NCI-H524 treated with DMSO at 0.1 percent for 48 hours (cell line): ENCODE results near the gene LDLRAD2.
A peak's percentile ranks its signal among the peaks of the same experiment; 100 is the strongest.
"Not testable (repeated sequence)": the region's sequence is repeated elsewhere in the genome, so short reads cannot be mapped to it uniquely, and the experiment has no call there.

Experiments
- DNase-seq: peaks from one replicate; lab custom pipeline; 2025; lab: John Stamatoyannopoulos, UW

LDLRAD2 gene

DNA sequence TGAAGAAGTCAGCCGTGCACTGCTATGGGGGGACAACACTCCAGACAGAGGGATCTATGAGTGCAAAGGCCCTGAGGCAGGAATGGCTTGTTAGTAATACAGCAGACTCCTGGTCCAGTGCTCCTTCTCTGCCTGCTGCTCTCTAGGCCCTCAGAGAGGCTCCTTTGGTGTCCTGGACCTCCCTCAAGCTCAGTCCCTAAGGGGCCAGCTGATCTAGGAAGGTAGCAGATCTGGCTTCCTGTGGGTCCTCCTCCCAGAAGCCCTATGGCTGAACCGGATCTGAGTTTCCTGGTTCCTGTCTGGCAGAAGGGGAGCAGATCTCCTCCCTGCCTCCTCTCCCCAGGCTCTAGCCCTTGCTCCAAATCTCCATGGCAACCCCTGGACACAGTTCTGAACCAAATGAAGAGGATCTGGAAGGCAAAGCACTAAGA, at the start of gene LDLRAD2:
LDLRAD2 (plus strand) TSS at position 391 of the 431 bp plus-strand sequence. CDS start 187 bp downstream, outside the sequence.
- no peak for DNase-seq

DNA sequence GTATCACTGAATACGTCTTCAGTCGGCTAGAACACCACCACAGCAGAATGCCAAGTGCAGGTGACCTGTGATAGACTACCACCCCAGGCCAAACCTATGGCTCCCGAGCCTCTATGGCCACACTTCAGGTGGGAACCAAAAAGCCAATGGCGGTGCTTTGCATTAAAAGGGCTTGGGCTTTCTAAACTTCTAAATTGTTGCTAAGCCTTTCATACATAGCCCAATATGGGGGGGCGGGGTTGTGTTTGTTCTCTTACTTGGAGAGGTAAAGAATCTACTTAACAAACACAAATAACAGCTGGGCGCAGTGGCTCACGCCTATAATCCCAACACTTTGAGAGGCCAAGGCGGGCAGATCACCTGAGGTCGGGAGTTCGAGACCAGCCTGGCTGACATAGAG, 48.8 kb upstream of the LDLRAD2 start:
- DNase-seq, result no peak

DNA sequence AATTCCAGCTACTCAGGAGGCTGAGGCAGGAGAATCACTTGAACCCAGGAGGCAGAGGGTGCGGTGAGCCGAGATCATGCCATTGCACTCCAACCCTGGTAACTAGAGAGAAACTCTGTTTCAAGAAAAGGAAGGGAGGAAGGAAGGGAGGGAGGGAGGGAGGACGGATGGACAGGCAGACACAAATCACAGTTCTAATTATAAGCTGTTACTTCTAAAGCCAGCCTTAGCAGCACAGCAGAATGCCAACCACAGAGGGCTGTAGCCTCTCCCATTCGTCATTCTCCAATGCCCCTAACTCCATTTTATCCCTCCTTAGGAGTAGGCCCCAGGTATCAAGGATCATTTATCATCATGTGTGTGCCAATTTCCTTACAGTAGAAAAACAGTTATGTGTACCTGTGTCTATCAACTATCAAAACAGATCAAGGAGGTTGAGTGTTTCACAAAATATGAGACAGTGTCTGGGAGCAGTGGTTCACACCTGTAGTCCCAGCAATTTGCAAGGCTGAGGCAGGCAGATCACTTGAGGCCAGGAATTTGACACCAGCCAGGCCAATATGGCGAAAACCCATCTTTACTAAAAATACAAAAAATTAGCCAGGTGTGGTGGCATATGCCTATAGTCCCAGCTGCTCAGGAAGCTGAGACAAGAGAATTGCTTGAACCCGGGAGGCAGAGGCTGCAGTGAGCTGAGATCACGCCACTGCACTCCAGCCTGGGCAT, 48.2 kb upstream of the LDLRAD2 start:
- DNase-seq, result no peak

- no peak for DNase-seq
Measured at GRCh38 chr1:21764615-21765423, 47.2 kb upstream of the LDLRAD2 start.

DNA sequence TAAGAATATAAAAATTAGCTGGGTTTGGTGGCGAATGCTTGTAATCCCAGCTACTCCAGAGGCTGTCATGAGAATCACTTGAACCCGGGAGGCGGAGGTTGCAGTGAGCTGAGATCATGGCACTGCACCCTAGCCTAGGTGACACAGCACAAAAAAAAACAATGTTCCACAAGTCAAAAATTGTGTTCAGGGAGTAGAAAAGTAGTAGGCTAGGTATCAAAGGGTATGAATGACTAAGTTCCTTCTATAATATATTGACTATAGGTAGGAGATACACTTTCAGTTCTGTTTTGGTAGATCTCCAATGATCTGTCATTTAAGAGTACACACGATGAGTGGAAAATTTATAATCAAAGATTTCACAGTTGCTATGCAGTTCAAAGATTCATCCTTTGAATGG, 45.9 kb upstream of the LDLRAD2 start:
- no peak for DNase-seq

- not testable (repeated sequence) for DNase-seq
Measured at GRCh38 chr1:21767106-21767505, 45.0 kb upstream of the LDLRAD2 start.

- DNase-seq, result no peak
Measured at GRCh38 chr1:21770201-21770600, 41.9 kb upstream of the LDLRAD2 start.

DNA sequence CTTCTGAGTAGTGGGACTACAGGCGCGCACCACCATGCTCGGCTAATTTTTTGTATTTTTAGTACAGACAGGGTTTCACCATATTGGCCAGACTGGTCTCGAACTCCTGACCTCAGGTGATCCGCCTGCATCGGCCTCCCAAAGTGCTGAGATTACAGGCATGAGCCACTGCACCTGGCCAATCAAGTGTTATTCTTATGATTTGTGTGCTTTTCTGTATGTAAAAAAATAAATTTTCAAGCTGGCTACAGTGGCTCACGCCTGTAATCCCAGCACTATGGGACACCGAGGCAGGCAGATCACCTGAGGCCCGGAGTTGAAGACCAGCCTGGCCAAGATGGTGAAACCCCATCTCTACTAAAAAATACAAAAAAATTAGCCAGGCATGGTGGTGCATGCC, 41.5 kb upstream of the LDLRAD2 start:
- not testable (repeated sequence) for DNase-seq

GRCh38 chr1:21771672-21772071, 40.4 kb upstream of the LDLRAD2 start:
- DNase-seq, result not testable (repeated sequence)

GRCh38 chr1:21773585-21773984, 38.5 kb upstream of the LDLRAD2 start:
- DNase-seq, result no peak

DNA sequence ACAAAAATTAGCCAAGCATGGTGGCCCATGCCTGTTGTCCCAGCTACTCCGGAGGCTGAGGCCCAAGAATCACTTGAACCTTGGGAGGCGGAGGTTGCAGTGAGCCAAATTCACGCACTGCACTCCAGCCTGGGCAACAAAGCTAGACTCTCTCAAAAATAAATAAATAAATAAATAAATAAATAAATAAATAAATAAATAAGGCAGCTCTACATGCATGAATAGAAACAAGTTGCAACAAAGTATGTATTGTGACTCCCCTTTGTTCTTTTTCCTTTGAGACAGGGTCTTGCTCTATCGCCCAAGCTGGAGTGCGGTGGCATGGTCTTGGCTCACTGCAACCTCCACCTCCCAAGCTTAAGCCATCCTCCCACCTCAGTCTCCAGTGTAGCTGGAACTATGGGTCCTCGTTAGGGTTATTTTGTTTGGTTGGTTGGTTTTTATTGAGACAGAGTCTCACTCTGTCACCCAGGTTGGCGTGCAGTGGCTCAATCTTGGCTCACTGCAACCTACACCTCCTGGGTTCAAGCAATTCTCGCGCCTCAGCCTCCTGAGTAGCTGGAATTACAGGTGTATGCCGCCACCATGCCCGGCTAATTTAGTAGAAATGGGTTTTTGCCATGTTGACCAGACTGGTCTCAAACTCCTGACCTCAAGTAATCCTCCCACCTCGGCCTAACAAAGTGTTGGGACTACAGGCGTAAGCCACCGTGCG, 37.1 kb upstream of the LDLRAD2 start:
- no peak for DNase-seq

GRCh38 chr1:21775550-21775914, 36.5 kb upstream of the LDLRAD2 start:
- no peak for DNase-seq

- DNase-seq, result no peak
Measured at GRCh38 chr1:21775985-21776562, 36.0 kb upstream of the LDLRAD2 start.

DNA sequence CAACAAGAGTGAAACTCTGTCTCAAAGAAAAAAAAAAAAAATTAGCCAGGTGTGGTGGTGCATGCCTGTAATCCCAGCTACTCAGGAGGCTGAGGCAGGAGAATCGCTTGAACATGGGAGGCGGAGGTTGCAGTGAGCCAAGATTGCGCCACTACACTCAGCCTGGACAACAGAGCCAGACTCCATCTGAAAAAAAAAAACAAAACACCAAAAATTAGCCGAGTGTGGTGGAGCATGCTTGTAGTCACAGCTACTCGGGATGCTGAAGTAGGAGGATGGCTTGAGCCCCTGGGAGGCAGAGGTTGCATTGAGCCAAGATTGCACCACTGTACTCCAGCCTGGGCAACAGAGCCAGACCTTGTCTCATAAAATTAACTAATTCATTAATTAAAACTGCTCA, 35.1 kb upstream of the LDLRAD2 start:
- not testable (repeated sequence) for DNase-seq

DNA sequence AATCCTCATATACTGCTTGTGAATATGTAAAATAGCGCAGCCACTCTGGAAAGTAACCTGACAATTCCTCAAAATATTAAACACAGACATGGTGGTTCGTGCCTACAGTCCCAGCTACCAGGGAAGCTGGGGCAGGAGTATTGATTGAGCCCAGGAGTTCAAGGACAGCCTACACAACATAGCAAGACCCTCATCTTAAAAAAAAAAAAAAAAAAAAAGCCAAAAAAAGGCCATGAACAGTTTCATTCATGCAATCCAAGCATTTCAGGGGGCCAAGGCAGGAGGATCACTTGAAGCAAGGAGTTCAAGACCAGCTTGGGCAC, 33.7 kb upstream of the LDLRAD2 start:
- no peak for DNase-seq

DNA sequence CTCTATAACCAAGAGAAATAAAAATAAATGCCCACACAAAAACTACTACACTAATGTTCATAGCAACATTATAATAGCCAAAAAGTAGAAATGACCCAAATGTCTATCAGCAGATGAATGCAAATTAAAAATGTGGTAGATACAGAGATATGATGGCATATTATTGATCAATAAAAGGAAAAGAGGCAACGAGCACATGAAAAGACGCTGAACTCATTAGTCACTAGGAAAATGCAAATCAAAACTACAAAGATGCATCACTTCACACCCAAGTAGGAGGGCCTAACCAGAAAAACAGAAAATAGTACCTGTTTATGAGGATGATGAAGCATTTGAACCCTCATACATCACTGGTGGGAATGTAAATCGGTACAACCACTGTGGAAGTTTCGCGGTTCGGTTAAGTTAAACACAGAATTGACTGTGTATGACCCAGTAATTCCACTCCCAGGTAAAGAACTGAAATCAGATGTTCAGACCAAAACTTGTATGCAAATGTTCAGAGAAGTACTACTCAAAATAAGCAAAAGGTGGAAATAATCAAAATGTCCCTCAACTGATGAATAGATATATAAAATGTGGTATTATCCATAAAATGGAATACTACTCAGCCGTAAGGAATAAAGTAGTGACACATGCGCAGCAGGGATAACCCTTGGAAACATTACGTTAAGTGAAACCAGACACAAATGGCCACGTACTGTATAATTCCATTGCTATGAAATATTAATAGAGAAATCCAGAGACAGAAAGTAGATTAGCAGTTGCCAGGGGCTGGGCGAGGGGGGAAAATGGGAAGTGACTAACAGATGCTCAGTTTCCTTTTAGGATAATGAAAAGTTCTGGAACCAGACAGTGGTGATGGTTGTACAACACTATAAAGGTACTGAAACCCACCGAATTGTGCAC, 32.2 kb upstream of the LDLRAD2 start:
- DNase-seq, result no peak

- no peak for DNase-seq
Measured at GRCh38 chr1:21781815-21782348, 30.2 kb upstream of the LDLRAD2 start.

GRCh38 chr1:21782349-21782867, 29.7 kb upstream of the LDLRAD2 start:
- no peak for DNase-seq

GRCh38 chr1:21782868-21783678, 29.0 kb upstream of the LDLRAD2 start, which contains the start of gene USP48:
USP48 (minus strand) TSS chr1:21783149; CDS start chr1:21782957, 192 bp downstream.
- DNase-seq, result peak; percentile 52
